Adrenal gland (tissue), 5 donors: Measurements from ENCODE around the gene IL18R1.

Experiments
- CTCF ChIP-seq, 6 experiments: fragments of 450-650 bp in 4 of 6; fragments of 200-600 bp in 2 of 6; sonication (generic) in 1 of 6; IDR thresholded peaks; 1 replicate in 5 of 6; 2 replicates in 1 of 6; pipeline versions ENCODE4 v1.5.1 to v1.8.0; 2016 to 2021; ENCODE audit warnings: antibody characterized with exemption in 6 of 6, mild to moderate bottlenecking in 2 of 6, moderate library complexity in 1 of 6
- POLR2A ChIP-seq, 2 donors: fragments of 450-650 bp; IDR thresholded peaks; one replicate each; pipeline ENCODE4 v1.6.1; 2017; ENCODE audit warnings: antibody characterized with exemption in 2 of 2, mild to moderate bottlenecking in 2 of 2, moderate library complexity in 1 of 2
- donor health status: DM: no; HTN: no; CAD: no.

- TF ChIP-seq POLR2A (IDR thresholded peaks at IDR 0.05) (no peak), CTCF (IDR thresholded peaks at IDR 0.05) (no peak)
Measured at GRCh38 chr2:102399499-102400141, 44.0 kb downstream of the IL18R1 start.
